HepG2 (cell line): Measurements from ENCODE around the gene SHISA7. TPM values are rescaled to one million over a fixed set of nuclear protein-coding genes. Genes with fewer than 3 reads are reported as not detected.

Experiments used
- CCDC6 ChIP-seq: sonication (generic); formaldehyde crosslinking; IDR thresholded peaks from 2 replicates; pipeline ENCODE4 v1.8.1; 2022; ENCODE audit warnings: mild to moderate bottlenecking, missing genetic modification reagents, moderate library complexity
- CENPX ChIP-seq: sonication (generic); formaldehyde crosslinking; IDR thresholded peaks from 2 replicates; pipeline ENCODE4 v1.9.0; 2021; ENCODE audit warnings: mild to moderate bottlenecking, missing genetic modification reagents, moderate library complexity
- KLF16 ChIP-seq, 2 experiments: sonication (generic) in 1 of 2; formaldehyde crosslinking in 1 of 2; IDR thresholded peaks; 2 replicates each; pipeline versions ENCODE4 v1.6.1 to v1.8.0; 2016 to 2023; ENCODE audit warnings: missing genetic modification reagents in 2 of 2, missing compliant biosample characterization in 1 of 2
- MTF2 ChIP-seq: sonication (generic); formaldehyde crosslinking; IDR thresholded peaks from 2 replicates; pipeline ENCODE4 v1.5.0; 2020; ENCODE audit warnings: missing genetic modification reagents, borderline replicate concordance
- MXI1 ChIP-seq: IDR thresholded peaks from 3 replicates; pipeline ENCODE4 v1.6.1; 2012; ENCODE audit warnings: low read depth, low read length, inconsistent platforms, borderline replicate concordance
- PHB2 ChIP-seq: fragments of 450-650 bp; IDR thresholded peaks from 2 replicates; pipeline ENCODE4 v1.6.1; 2018; ENCODE audit not compliant: partially characterized antibody
- SSRP1 ChIP-seq: IDR thresholded peaks from 2 replicates; pipeline ENCODE4 v1.6.1; 2016; ENCODE audit warnings: control low read depth
- TOE1 ChIP-seq: sonication (generic); formaldehyde crosslinking; IDR thresholded peaks from 2 replicates; pipeline ENCODE4 v1.4.0; 2020; ENCODE audit warnings: mild to moderate bottlenecking, missing genetic modification reagents
- ZNF44 ChIP-seq: sonication (generic); formaldehyde crosslinking; IDR thresholded peaks from 2 replicates; pipeline ENCODE4 v1.5.1; 2020; ENCODE audit warnings: mild to moderate bottlenecking, missing genetic modification reagents
- ZNF510 ChIP-seq: sonication (generic); formaldehyde crosslinking; IDR thresholded peaks from 2 replicates; pipeline ENCODE4 v1.4.0; 2020; ENCODE audit warnings: low read depth, mild to moderate bottlenecking, missing genetic modification reagents
- ZSCAN12 ChIP-seq: sonication (generic); formaldehyde crosslinking; IDR thresholded peaks from 2 replicates; pipeline ENCODE4 v1.9.0; 2021; ENCODE audit warnings: mild to moderate bottlenecking, missing genetic modification reagents
- polyA plus RNA-seq, 8 experiments: library from polyadenylated mRNA; depleted of rRNA in 3 of 8; stranded (reverse) in 7 of 8; unstranded in 1 of 8; fragments of >200 nt; fragmentation: Illumina TruSeq in 4 of 8; extraction: Trizol in 4 of 8; gene quantifications; 2 replicates each; pipeline versions ENCODE4 v1.2.1 to v1.2.3, GENCODE V29; 2011 to 2016; ENCODE audit warnings: low read depth in 4 of 8, missing spikeins in 1 of 8, mixed read lengths in 1 of 8; ENCODE audit not compliant: insufficient read depth in 1 of 8
- total RNA-seq, 5 experiments: library from RNA; depleted of rRNA; stranded (reverse); fragments of >200 nt; fragmentation: Illumina TruSeq; extraction: Trizol; gene quantifications; 2 replicates each; pipeline ENCODE4 v1.2.3, GENCODE V29; 2016; ENCODE audit warnings: low read depth in 1 of 5
- TF ChIP-seq, protein P1 (sequence below): IDR thresholded peaks from 2 replicates; pipeline ENCODE4 v1.6.1; 2016
- TF ChIP-seq, protein P2 (sequence below): sonication (generic); formaldehyde crosslinking; IDR thresholded peaks from 2 replicates; pipeline ENCODE4 v1.4.0; 2020; ENCODE audit warnings: missing genetic modification reagents
- TF ChIP-seq, protein P3 (sequence below): sonication (generic); formaldehyde crosslinking; conservative IDR thresholded peaks from 2 replicates; pipeline ENCODE4 v1.4.0; 2020; ENCODE audit warnings: missing genetic modification reagents
- TF ChIP-seq, protein P4 (sequence below): sonication (generic); formaldehyde crosslinking; IDR thresholded peaks from 2 replicates; pipeline ENCODE4 v1.9.0; 2021; ENCODE audit warnings: missing genetic modification reagents, borderline replicate concordance

The SHISA7 gene
- total and polyA plus RNA-seq, 2 of the 13 experiments (the other 11 are each of a cell fraction or from before 2014, with no cell fraction given), result not detected

DNA sequence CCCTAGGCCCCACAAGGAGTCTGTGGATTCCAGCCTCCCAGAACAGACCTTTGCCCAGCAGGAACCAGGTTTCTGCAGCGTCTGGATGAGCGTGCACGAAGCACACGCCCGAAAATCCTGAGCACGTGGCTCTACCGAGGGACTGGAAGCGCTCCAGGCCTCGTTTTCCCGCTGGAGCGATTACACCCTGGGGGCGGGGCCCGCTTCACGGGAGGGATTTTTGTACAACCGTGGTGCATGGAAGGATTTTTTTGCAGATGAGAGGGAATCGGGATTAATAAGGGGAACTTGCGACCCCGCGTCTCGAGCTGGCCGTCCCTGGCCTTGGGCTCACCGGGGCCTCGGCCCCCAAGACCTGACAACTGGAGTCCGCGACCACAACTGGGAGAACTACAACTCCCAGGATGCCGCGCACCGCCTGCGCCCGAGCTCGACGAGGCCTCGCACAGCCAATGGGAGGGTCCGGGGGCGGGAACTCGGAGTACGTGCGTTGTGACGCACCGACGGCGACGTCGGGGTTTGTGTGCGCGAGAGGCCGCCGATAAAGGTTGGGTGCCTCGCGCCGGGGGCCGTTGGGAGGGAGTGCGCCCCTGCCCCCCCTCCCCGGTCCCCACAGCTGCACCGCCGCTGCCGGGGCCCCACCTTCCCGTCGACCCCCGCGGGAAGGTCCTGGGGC lies 33.1 kb upstream of the SHISA7 start, which contains the start of gene ZNF628 (continued):
- TF ChIP-seq, protein P1, sequence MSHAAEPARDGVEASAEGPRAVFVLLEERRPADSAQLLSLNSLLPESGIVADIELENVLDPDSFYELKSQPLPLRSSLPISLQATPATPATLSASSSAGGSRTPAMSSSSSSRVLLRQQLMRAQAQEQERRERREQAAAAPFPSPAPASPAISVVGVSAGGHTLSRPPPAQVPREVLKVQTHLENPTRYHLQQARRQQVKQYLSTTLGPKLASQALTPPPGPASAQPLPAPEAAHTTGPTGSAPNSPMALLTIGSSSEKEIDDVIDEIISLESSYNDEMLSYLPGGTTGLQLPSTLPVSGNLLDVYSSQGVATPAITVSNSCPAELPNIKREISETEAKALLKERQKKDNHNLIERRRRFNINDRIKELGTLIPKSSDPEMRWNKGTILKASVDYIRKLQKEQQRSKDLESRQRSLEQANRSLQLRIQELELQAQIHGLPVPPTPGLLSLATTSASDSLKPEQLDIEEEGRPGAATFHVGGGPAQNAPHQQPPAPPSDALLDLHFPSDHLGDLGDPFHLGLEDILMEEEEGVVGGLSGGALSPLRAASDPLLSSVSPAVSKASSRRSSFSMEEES, result peak; percentile 74
- TF ChIP-seq MTF2 (CRISPR knock-in tag) (no peak; the same call in 1 of the 2 replicates), MXI1 (peak; percentile 84; the same call in 1 of the 3 replicates), TOE1 (CRISPR knock-in tag) (no peak), ZNF510 (CRISPR knock-in tag) (peak; percentile 92; the same call in 1 of the 2 replicates), SSRP1 (no peak), PHB2 (no peak), KLF16 (CRISPR knock-in tag; IDR thresholded peaks at IDR 0.05) (peak; percentile 35 to 69; a peak in 1 of 4 replicates), ZNF44 (CRISPR knock-in tag) (peak; percentile 78; the same call in 1 of the 2 replicates), CCDC6 (CRISPR knock-in tag) (peak; percentile 83), CENPX (CRISPR knock-in tag) (no peak), ZSCAN12 (peak; percentile 86; the same call in 1 of the 2 replicates)
- TF ChIP-seq, protein P2, sequence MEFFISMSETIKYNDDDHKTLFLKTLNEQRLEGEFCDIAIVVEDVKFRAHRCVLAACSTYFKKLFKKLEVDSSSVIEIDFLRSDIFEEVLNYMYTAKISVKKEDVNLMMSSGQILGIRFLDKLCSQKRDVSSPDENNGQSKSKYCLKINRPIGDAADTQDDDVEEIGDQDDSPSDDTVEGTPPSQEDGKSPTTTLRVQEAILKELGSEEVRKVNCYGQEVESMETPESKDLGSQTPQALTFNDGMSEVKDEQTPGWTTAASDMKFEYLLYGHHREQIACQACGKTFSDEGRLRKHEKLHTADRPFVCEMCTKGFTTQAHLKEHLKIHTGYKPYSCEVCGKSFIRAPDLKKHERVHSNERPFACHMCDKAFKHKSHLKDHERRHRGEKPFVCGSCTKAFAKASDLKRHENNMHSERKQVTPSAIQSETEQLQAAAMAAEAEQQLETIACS, result peak; percentile 54
- TF ChIP-seq, protein P3, sequence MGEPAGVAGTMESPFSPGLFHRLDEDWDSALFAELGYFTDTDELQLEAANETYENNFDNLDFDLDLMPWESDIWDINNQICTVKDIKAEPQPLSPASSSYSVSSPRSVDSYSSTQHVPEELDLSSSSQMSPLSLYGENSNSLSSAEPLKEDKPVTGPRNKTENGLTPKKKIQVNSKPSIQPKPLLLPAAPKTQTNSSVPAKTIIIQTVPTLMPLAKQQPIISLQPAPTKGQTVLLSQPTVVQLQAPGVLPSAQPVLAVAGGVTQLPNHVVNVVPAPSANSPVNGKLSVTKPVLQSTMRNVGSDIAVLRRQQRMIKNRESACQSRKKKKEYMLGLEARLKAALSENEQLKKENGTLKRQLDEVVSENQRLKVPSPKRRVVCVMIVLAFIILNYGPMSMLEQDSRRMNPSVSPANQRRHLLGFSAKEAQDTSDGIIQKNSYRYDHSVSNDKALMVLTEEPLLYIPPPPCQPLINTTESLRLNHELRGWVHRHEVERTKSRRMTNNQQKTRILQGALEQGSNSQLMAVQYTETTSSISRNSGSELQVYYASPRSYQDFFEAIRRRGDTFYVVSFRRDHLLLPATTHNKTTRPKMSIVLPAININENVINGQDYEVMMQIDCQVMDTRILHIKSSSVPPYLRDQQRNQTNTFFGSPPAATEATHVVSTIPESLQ (CRISPR knock-in tag), result no peak
- TF ChIP-seq, protein P4, sequence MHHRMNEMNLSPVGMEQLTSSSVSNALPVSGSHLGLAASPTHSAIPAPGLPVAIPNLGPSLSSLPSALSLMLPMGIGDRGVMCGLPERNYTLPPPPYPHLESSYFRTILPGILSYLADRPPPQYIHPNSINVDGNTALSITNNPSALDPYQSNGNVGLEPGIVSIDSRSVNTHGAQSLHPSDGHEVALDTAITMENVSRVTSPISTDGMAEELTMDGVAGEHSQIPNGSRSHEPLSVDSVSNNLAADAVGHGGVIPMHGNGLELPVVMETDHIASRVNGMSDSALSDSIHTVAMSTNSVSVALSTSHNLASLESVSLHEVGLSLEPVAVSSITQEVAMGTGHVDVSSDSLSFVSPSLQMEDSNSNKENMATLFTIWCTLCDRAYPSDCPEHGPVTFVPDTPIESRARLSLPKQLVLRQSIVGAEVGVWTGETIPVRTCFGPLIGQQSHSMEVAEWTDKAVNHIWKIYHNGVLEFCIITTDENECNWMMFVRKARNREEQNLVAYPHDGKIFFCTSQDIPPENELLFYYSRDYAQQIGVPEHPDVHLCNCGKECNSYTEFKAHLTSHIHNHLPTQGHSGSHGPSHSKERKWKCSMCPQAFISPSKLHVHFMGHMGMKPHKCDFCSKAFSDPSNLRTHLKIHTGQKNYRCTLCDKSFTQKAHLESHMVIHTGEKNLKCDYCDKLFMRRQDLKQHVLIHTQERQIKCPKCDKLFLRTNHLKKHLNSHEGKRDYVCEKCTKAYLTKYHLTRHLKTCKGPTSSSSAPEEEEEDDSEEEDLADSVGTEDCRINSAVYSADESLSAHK (CRISPR knock-in tag), result no peak
